Choroid plexus epithelial cell (primary cell): Measurements from ENCODE around the gene NHLRC2.

Experiments used
- DNase-seq: peaks from one replicate; pipeline ENCODE4 v3.0.0-alpha.2; 2010; ENCODE audit warnings: low read depth
- H3K4me3 ChIP-seq: 2 replicates; pipeline ENCODE4 v1.5.1; 2011; ENCODE audit warnings: low read depth, mild to moderate bottlenecking, control low read depth, low read length, moderate library complexity
- TF ChIP-seq, protein P1 (sequence below): conservative IDR thresholded peaks from 2 replicates; pipeline ENCODE4 v1.5.1; 2011; ENCODE audit warnings: low read depth, mild to moderate bottlenecking, control low read depth, inconsistent platforms, low read length, moderate library complexity

Gene NHLRC2

DNA sequence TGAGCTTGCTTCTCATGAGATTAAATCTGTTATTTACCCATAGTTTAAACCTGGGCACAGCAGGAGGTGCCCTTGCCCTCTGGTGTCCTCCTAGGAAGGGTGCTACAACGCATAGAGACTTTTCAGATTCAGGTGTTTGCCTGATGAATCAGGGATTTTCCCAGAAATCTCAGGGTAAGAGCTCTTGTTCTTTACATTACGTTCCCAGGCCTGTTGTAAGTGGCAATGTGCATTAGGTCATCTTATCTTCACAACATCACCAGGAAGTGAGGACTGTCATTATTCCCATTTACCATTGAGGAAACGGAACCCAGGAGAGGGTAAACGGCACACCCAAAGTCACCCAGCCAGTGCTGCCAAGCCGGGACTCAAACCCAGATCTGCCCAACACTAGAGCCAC is 73.0 kb downstream of the NHLRC2 start:
- DNase-seq, result no peak
- TF ChIP-seq, protein P1, sequence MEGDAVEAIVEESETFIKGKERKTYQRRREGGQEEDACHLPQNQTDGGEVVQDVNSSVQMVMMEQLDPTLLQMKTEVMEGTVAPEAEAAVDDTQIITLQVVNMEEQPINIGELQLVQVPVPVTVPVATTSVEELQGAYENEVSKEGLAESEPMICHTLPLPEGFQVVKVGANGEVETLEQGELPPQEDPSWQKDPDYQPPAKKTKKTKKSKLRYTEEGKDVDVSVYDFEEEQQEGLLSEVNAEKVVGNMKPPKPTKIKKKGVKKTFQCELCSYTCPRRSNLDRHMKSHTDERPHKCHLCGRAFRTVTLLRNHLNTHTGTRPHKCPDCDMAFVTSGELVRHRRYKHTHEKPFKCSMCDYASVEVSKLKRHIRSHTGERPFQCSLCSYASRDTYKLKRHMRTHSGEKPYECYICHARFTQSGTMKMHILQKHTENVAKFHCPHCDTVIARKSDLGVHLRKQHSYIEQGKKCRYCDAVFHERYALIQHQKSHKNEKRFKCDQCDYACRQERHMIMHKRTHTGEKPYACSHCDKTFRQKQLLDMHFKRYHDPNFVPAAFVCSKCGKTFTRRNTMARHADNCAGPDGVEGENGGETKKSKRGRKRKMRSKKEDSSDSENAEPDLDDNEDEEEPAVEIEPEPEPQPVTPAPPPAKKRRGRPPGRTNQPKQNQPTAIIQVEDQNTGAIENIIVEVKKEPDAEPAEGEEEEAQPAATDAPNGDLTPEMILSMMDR, result no peak

DNA sequence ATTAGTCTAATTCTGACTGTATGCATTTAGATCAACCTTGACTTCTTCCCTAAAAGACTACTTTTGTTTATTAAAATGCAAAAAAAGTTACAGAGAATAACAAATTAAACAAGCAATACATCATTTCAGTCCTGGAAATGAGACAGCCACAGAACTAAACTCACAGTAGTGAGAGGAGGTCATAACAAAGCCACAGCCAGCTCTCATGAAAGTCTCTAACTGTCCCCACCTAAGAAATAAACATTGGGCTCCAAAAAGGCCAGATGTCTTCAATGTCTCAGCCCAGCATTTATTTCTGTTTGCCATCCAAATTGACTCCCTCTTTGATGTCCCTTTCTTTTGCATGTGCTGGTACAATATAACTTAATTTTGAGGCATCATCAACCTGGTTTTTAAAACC is 74.4 kb downstream of the NHLRC2 start:
- no peak for DNase-seq
- TF ChIP-seq, protein P1, result no peak

More for the DNA sequence above, 73.0 kb downstream of the NHLRC2 start:
- no peak overlapping the region for H3K4me3 ChIP-seq

DNA sequence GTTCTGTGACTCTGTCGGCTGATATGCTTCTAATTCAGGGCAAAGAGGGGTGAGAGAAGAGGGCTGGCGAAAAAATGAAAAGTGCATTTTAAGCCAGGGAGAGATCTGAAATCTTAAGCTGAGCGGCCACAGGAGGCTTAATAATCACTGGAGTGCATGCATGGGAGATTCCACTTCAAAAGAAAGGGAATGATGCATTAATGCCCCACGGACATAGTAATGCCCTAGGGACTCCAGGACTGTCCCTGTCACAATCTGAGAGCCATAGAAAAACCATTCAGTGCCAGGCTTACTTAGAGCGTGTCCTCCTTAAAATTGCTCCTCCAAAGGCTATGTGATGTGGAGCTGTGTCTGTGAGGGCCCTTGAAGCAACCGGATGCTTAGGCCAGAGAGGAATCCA is 75.1 kb downstream of the NHLRC2 start:
- H3K4me3 ChIP-seq, result no peak overlapping the region
- DNase-seq, result no peak
- TF ChIP-seq, protein P1, result no peak

More for the DNA sequence above, 74.4 kb downstream of the NHLRC2 start:
- H3K4me3 ChIP-seq, result no peak overlapping the region

DNA sequence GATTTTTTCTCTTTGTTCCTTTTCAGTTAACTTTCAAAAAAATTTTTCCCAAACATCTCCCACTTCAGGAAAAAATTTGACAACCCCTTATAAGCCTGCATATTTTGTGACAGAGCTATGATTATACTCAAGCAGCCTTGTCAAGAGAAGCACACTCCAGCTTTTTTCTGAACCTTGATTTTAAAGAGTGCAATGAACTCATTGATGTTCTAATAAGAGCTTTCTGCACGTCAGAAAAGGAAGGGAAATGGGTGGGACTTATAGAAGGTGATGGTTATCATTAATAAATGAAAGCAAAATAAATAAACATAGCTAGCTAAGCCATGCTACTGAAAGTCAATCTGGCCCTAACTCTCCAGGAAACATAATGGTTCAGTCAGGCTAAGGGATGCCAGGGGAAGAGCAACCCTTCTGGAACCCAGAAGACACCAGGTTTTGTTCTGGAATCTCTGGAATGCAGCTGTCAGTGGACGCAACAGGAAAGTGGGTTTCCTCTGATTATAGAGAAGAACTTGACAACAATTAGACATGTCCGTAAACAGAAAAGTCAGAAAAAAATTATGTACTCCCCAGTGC is 76.1 kb downstream of the NHLRC2 start:
- no peak for DNase-seq
- TF ChIP-seq, protein P1, result no peak
- H3K4me3 ChIP-seq, result no peak overlapping the region

DNA sequence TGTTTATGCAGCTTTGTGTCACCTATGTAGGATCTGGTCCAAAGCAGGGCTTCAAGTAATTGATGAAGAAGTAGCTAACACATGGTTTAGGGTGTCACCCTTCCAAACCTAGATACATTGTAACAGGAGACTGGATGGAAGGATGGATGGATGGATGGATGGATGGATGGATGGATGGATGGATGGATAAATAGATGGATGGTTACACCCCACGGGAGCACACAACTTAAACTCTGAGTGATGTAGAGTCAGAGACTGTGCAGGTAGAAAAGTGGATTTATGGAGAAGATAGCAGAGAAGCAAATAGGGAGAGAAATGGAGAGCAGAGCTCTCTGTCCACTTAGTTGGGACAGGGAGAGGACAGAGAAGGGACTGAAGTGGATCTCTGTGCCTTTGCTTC is 78.4 kb downstream of the NHLRC2 start:
- no peak for DNase-seq
- H3K4me3 ChIP-seq, result no peak overlapping the region
- TF ChIP-seq, protein P1, result no peak

DNA sequence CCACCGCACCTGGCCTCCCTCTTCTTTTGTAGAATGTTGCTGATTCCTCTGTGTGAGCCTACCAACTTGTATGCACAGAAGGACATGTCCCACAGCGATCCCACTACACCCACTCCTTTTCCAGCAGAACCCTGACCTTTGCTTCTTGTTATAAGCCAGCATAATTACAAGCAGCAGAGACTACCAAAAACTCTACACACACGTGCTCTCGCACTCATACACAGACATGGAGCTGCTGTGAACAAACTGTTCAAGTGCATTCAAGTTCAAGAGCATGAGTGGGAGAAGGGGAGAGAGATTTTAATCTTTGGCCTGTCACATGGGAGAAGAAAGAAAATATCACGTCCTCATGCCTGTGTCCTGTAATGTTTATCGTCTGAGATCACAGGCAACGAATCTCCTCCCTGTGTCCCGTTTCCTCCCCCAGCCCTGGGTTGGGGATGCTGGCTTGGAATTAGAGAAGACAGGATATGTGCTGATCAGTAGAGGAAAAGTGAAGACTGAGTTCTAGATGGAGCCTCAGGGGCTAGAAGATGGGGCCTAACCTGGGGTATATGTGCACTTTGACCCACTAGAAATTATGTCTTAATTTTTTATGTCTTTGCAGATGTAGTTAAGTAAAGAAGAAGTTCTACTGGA is 79.6 kb downstream of the NHLRC2 start:
- DNase-seq, result no peak
- H3K4me3 ChIP-seq, result no peak overlapping the region
- TF ChIP-seq, protein P1, result no peak

DNA sequence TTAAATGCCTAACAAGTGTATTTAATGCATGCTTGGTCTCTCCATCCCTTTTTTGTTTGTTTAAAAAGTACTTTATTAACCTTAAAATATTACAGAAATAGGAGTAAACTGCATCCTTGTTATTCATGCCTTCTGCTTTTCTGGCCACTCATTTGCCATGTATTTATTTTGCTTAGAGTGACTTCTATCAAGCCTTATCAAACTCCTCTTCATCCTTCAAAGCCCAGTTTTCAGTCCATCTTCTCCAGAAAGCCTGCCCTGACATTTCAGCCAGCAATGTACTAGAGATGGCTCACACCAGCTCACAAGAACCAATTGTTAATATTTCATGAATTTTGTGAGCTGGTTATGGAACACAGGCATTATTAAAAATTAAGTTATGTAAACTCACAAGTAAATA is 82.8 kb downstream of the NHLRC2 start:
- no peak overlapping the region for H3K4me3 ChIP-seq
- TF ChIP-seq, protein P1, result no peak
- no peak for DNase-seq
